GM12875 (cell line): ENCODE results near the gene STRN.

Experiments used
- H3K4me3 ChIP-seq: one replicate; pipeline ENCODE4 v1.5.1; 2011; ENCODE audit warnings: low read depth, low read length, control low read depth
- CTCF ChIP-seq: IDR thresholded peaks from 2 replicates; pipeline ENCODE4 v1.5.1; 2011; ENCODE audit warnings: low read depth, mild to moderate bottlenecking, control low read depth, inconsistent platforms, low read length, moderate library complexity, borderline replicate concordance; ENCODE audit not compliant: insufficient read depth

Gene STRN

GRCh38 chr2:36963106-36963505 is 3.2 kb downstream of the STRN start:
- TF ChIP-seq CTCF: no peak

DNA sequence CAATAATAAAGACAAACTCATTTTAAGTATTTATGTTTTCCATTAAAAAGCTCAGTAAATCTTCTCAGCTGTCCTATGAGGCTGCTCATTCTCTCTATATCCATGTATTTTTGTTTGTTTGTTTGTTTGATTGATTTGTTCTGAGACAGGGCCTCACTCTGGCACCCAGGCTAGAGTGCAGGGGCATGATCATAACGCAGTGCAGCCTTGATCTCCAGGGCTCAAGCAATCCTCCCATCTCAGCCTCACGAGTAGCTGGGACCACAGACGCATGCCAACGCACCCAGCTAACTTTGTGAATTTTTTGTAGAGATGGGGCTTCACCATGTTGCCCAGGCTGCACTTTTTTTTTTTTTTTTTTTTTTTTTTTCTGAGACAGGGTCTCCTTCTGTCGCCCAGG is 5.6 kb downstream of the STRN start:
- H3K4me3 ChIP-seq: no peak overlapping the region
- TF ChIP-seq CTCF: no peak

More at GRCh38 chr2:36963106-36963505, 3.2 kb downstream of the STRN start:
- no peak overlapping the region for H3K4me3 ChIP-seq

GRCh38 chr2:36960005-36960675 is 6.2 kb downstream of the STRN start:
- H3K4me3 ChIP-seq: no peak overlapping the region
- no peak for TF ChIP-seq CTCF

- no peak for TF ChIP-seq CTCF
- no peak overlapping the region for H3K4me3 ChIP-seq
Observed at GRCh38 chr2:36954977-36955607, 11.2 kb downstream of the STRN start.

DNA sequence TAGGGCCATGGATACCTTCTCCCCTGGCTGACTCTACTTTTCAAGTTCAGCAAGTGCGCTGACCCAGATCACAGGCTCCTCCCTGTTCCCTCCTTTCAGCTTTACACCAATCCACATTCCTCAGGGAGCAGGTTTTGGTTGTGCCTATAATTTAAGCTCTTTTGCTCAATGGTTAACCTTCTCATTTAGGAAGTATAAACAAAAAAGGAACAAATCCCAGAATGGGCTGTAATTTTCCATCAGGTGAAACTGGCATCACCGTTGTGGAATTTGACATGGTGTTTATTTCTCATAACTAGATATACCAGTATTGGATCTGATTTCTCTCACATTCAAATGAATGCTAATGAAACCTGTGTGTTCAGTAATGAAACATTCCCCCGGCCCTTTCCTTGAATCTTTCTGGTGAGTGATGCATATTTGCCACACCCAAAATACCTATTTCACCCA is 13.6 kb downstream of the STRN start:
- H3K4me3 ChIP-seq: no peak overlapping the region
- no peak for TF ChIP-seq CTCF

DNA sequence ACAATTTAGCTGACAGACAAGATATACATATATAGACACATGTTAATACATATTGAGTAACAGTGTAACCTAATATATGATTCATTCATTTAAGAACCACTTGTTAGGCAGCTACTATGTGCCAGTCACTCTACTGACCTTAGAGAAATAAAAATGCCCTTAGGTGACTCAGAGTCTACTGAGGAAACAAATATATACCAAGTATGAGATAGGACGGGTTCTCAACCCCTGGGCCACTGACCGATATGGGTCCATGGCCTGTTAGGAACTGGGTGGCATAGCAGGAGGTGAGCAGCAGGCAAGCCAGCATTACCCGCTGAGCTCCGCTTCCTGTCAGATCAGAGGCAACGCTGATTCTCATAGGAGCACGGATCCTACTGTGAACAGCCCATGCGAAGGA is 14.8 kb downstream of the STRN start:
- TF ChIP-seq CTCF: no peak

DNA sequence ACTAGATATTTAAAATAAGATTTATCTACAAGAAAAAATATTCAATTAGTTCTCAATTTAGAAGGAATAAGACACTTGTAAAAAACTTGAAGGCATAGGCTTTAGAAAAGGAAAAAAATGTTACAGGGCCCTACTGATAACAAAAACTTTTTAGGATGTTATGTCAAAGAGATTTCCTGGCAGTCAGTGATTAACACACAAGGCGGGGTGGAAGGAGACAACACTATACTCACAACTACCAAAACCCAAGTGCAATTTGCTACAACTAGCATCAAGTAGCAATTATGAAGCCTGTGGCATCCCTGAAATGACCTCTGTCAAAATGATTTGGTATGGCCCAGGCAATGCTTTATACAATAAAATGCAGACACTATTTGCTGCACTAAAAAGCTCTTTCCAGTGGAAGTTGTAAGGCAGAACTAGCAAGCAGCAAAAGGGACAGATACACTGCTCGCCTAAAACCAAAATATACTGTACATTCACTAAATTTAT is 15.3 kb downstream of the STRN start:
- no peak for TF ChIP-seq CTCF
- H3K4me3 ChIP-seq: no peak overlapping the region

More for the DNA sequence above, 14.8 kb downstream of the STRN start:
- no peak overlapping the region for H3K4me3 ChIP-seq
